Measurements from ENCODE around the gene DNAJC4. TPM values are rescaled to one million over a fixed set of nuclear protein-coding genes. Genes with fewer than 3 reads are reported as not detected.

DNAJC4 gene
- total and polyA plus RNA-seq, 9 of the 15 experiments (the other 6 are each of a cell fraction or from before 2014, with no cell fraction given) = 4.0 to 32.6 (median 19.9) TPM

DNA sequence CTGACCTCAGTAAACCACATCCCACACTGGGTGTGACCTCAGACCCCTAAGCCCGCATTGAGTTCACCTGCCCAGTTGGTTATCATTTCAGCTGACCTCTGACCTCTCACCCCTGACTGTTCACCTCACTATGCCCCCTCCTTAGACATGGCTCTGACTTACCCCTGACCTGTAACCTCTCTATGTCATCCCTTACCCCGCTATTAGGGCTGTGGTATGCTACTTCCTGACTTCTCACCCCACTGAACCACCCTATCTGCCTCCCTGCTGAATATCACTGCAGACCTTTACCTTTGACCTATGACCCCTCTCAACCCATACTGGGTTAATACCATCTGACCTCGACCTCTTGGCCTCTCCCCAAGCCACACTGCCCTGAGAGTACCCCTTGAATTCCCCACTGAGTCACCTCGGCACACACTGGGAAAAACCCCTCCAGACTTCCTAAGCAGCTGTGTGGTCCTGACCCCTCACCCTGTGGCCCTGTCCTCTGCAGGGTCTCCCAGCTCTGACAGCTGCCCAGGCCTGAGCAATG lies 29.3 kb downstream of the DNAJC4 start (continued):
- TF ChIP-seq THRAP3 (IDR thresholded peaks at IDR 0.05; ENCODE audit: borderline replicate concordance) (no peak), NR2C2 (CRISPR knock-in tag; IDR thresholded peaks at IDR 0.05) (peak; percentile 96), NR2C2 (tag; IDR thresholded peaks at IDR 0.05) (peak; percentile 97), ILF3 (IDR thresholded peaks at IDR 0.05; ENCODE audit: borderline replicate concordance) (no peak), KDM5B (IDR thresholded peaks at IDR 0.05; ENCODE audit: insufficient replicate concordance, low read depth, low read length) (no peak), ZNF3 (CRISPR knock-in tag; IDR thresholded peaks at IDR 0.05) (no peak), SIRT6 (IDR thresholded peaks at IDR 0.05; ENCODE audit: low read depth, low read length) (no peak), HNRNPUL1 (IDR thresholded peaks at IDR 0.05; ENCODE audit: low read length) (no peak), MYC (IDR thresholded peaks at IDR 0.05; ENCODE audit: low read depth, low read length) (no peak), MYC (CRISPR knock-in tag; IDR thresholded peaks at IDR 0.05; ENCODE audit: borderline replicate concordance, low read depth) (no peak), LARP7 (IDR thresholded peaks at IDR 0.05) (no peak), CBFA2T2 (conservative IDR thresholded peaks at IDR 0.05) (peak; percentile 9; the same call in 1 of the 2 replicates), IFI16 (CRISPR knock-in tag; IDR thresholded peaks at IDR 0.05) (no peak), MGA (IDR thresholded peaks at IDR 0.05) (no peak), RCOR1 (IDR thresholded peaks at IDR 0.05; ENCODE audit: borderline replicate concordance in 1 of 2, low read depth in 2 of 2, low read length in 2 of 2) (0 out of 4 replicates have a peak, but pooled peaks of 1 of the 2 experiments have one; percentile 5)
- TF ChIP-seq, protein P1, sequence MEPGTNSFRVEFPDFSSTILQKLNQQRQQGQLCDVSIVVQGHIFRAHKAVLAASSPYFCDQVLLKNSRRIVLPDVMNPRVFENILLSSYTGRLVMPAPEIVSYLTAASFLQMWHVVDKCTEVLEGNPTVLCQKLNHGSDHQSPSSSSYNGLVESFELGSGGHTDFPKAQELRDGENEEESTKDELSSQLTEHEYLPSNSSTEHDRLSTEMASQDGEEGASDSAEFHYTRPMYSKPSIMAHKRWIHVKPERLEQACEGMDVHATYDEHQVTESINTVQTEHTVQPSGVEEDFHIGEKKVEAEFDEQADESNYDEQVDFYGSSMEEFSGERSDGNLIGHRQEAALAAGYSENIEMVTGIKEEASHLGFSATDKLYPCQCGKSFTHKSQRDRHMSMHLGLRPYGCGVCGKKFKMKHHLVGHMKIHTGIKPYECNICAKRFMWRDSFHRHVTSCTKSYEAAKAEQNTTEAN (CRISPR knock-in tag; IDR thresholded peaks at IDR 0.05) = no peak
